SK-N-SH (cell line): Measurements from ENCODE around the gene VOPP1. TPM values are rescaled to one million over a fixed set of nuclear protein-coding genes. Genes with fewer than 3 reads are reported as not detected.

Experiments
- CTCF ChIA-PET: fragments of 300-600, 350-600 bp; formaldehyde crosslinking; extraction: SDS; loops from one replicate; lab custom pipeline; 2021; lab: Yijun Ruan, JAX
- POLR2A ChIA-PET: fragments of 350-600 bp; sonication (Branson Sonifier 250); formaldehyde crosslinking; extraction: SDS; loops from one replicate; lab custom pipeline; 2020; ENCODE audit warnings: antibody characterized with exemption, inconsistent platforms; lab: Yijun Ruan, JAX
- DNase-seq: peaks from one replicate; pipeline ENCODE4 v3.0.0; 2012
- H2AFZ ChIP-seq: fragments of 200-600 bp; sonication (generic); 2 replicates; pipeline ENCODE4 v1.8.1; 2016; ENCODE audit warnings: antibody characterized with exemption, mild to moderate bottlenecking, low read depth
- H3F3A ChIP-seq: fragments of 200-600 bp; sonication (generic); replicated peaks from 2 replicates; pipeline ENCODE3; 2016; ENCODE audit warnings: antibody characterized with exemption, mild to moderate bottlenecking; ENCODE audit not compliant: insufficient read depth
- H3K27ac ChIP-seq, 2 experiments: fragments of 200-500 bp in 1 of 2; fragments of 200-600 bp in 1 of 2; sonication (Bioruptor generic) in 1 of 2; sonication (generic), shearing (Covaris generic) in 1 of 2; 2 replicates each; pipeline versions ENCODE4 v1.5.1 to v1.6.1; 2014 to 2016; ENCODE audit warnings: low read depth in 2 of 2, inconsistent platforms in 1 of 2, low read length in 1 of 2, mild to moderate bottlenecking in 1 of 2, mixed read lengths in 1 of 2
- H3K27me3 ChIP-seq: fragments of 200-600 bp; sonication (generic), shearing (Covaris generic); 2 replicates; pipeline ENCODE4 v1.6.1; 2016; ENCODE audit warnings: mixed run types; ENCODE audit not compliant: insufficient read depth
- H3K36me3 ChIP-seq, 2 experiments: fragments of 200-500 bp in 1 of 2; fragments of 200-600 bp in 1 of 2; sonication (Bioruptor generic) in 1 of 2; sonication (generic) in 1 of 2; replicated peaks in 1 of 2; 2 replicates each; pipeline versions ENCODE3 to v1.5.1; 2014 to 2016; ENCODE audit warnings: low read length in 1 of 2, mild to moderate bottlenecking in 1 of 2; ENCODE audit not compliant: insufficient read depth in 2 of 2, control insufficient read depth in 1 of 2
- H3K4me1 ChIP-seq, 2 experiments: fragments of 200-500 bp in 1 of 2; fragments of 200-600 bp in 1 of 2; sonication (Bioruptor generic) in 1 of 2; sonication (generic), shearing (Covaris generic) in 1 of 2; 2 replicates each; pipeline versions ENCODE4 v1.5.1 to v1.6.1; 2014 to 2016; ENCODE audit warnings: low read depth in 1 of 2, low read length in 1 of 2, mixed run types in 1 of 2; ENCODE audit not compliant: insufficient read depth in 2 of 2, control insufficient read depth in 1 of 2
- H3K4me2 ChIP-seq: fragments of 200-600 bp; sonication (generic), shearing (Covaris generic); 2 replicates; pipeline ENCODE4 v1.6.1; 2017; ENCODE audit warnings: mixed run types
- H3K4me3 ChIP-seq, 2 experiments: fragments of 200-500 bp in 1 of 2; fragments of 200-600 bp in 1 of 2; sonication (Bioruptor generic) in 1 of 2; sonication (generic), shearing (Covaris generic) in 1 of 2; 2 replicates each; pipeline versions ENCODE4 v1.5.1 to v1.8.1; 2014 to 2016; ENCODE audit warnings: low read depth in 2 of 2, inconsistent platforms in 1 of 2, low read length in 1 of 2, mild to moderate bottlenecking in 1 of 2, mixed read lengths in 1 of 2, moderate library complexity in 1 of 2
- H3K79me2 ChIP-seq: fragments of 200-600 bp; sonication (generic); 2 replicates; pipeline ENCODE4 v1.8.1; 2017; ENCODE audit warnings: mild to moderate bottlenecking; ENCODE audit not compliant: insufficient read depth
- H3K9ac ChIP-seq: fragments of 200-600 bp; sonication (generic); 2 replicates; pipeline ENCODE4 v1.6.1; 2017; ENCODE audit warnings: mixed run types
- H3K9me2 ChIP-seq: fragments of 200-600 bp; sonication (generic); 2 replicates; pipeline ENCODE4 v1.6.1; 2017; ENCODE audit warnings: mixed run types
- H3K9me3 ChIP-seq: fragments of 200-600 bp; sonication (generic); 2 replicates; pipeline ENCODE4 v1.6.1; 2017; ENCODE audit warnings: mixed run types, mild to moderate bottlenecking, moderate library complexity
- H4K20me1 ChIP-seq: fragments of 200-600 bp; sonication (generic); 2 replicates; pipeline ENCODE4 v1.6.1; 2017; ENCODE audit warnings: mild to moderate bottlenecking, mixed run types; ENCODE audit not compliant: insufficient read depth
- EP300 ChIP-seq, 2 experiments: IDR thresholded peaks; 2 replicates each; pipeline versions ENCODE4 v1.4.0 to v1.6.1; 2012; ENCODE audit warnings: borderline replicate concordance in 1 of 2, low read depth in 1 of 2, low read length in 1 of 2
- FOSL2 ChIP-seq: IDR thresholded peaks from 2 replicates; pipeline ENCODE4 v1.4.0; 2012; ENCODE audit warnings: low read depth, mild to moderate bottlenecking, moderate library complexity, borderline replicate concordance
- FOXJ3 ChIP-seq: sonication (generic); formaldehyde crosslinking; IDR thresholded peaks from 2 replicates; pipeline ENCODE4 v1.5.1; 2020; ENCODE audit warnings: mild to moderate bottlenecking, missing genetic modification reagents
- JUND ChIP-seq: IDR thresholded peaks from 2 replicates; pipeline ENCODE4 v1.4.0; 2012
- MXI1 ChIP-seq: IDR thresholded peaks from 2 replicates; pipeline ENCODE4 v1.6.1; 2012; ENCODE audit warnings: mild to moderate bottlenecking, low read depth, low read length, improper control_type of control experiment
- PBX3 ChIP-seq: IDR thresholded peaks from 2 replicates; pipeline ENCODE4; 2012
- TCF12 ChIP-seq: IDR thresholded peaks from 2 replicates; pipeline ENCODE4 v1.4.0; 2012
- WGBS: methylation state at CpG from one replicate; pipeline ENCODE4 v1.1.6; 2017; ENCODE audit warnings: low lambda C conversion rate; 5-methylcytosine and 5-hydroxymethylcytosine counted together
- polyA plus RNA-seq, 3 experiments: library from polyadenylated mRNA; depleted of rRNA; stranded (reverse); fragments of >200 nt; gene quantifications; 2 replicates each; pipeline ENCODE4 v1.2.3, GENCODE V29; 2012
- TF ChIP-seq, protein P1 (sequence below): IDR thresholded peaks from 2 replicates; pipeline ENCODE4 v1.4.0; 2012; ENCODE audit warnings: low read depth

Gene VOPP1
- polyA plus RNA-seq, 1 of the 3 experiments (the other 2 are of a cell fraction), result 69.5 TPM

DNA sequence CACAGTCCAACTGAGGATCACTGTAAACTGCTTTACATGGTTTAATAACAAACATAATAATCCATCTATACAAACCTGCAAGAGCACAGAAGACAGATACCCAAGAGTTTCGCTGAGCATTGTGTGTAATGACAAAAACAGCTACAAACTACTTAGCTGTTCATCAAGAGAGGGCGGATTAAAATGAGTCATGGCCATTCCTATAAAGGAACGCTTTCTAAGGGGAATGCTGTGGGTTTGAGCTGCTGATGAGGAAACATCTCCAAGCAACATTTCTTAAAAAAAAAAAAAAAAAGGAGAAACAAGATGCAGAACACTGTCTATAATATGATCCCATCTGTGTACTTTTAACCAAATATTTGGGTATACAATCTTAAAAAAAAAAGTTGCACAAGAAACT lies 33.8 kb downstream of the VOPP1 start:
- ChIA-PET POLR2A (interaction anchor here (0.6 kb wide), 1 partner anchor 96 kb away, joined by 7 read pairs; no protein-coding TSS in a partner anchor), CTCF (no interaction called here)
- Histone ChIP-seq H2AFZ (no peak overlapping the region), H3K4me2 (peak overlapping the region; percentile 6; the same call in 1 of the 2 replicates), H3K4me1 (peaks cover 17 to 32% of the 10 kb centered on the region in 2 experiments), H3F3A (peaks cover 23% of the 10 kb centered on the region), H3K79me2 (peaks cover 100% of the 10 kb centered on the region), H4K20me1 (peaks cover 90% of the 10 kb centered on the region), H3K27me3 (no peaks in the 10 kb centered on the region), H3K9me2 (no peaks in the 10 kb centered on the region), H3K36me3 (peaks cover 0 to 5% of the 10 kb centered on the region in 2 experiments), H3K9me3 (no peaks in the 10 kb centered on the region)
- TF ChIP-seq FOSL2, result peak; percentile 84
- TF ChIP-seq PBX3, result peak; percentile 40; the same call in 1 of the 2 replicates
- TF ChIP-seq JUND, result peak; percentile 69
- no peak for TF ChIP-seq EP300 (IDR thresholded peaks at IDR 0.05; ENCODE audit: borderline replicate concordance in 1 of 2, low read depth in 1 of 2, low read length in 1 of 2)
- TF ChIP-seq, protein P1, sequence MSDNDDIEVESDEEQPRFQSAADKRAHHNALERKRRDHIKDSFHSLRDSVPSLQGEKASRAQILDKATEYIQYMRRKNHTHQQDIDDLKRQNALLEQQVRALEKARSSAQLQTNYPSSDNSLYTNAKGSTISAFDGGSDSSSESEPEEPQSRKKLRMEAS, result no peak
- TF ChIP-seq TCF12, result peak; percentile 57
- TF ChIP-seq, all 33 proteins: peak for 4
- WGBS, result 26% methylated on average over 3 of the region's 3 CpGs
- Histone ChIP-seq H3K4me3 (no peak overlapping the region), H3K9ac (no peak overlapping the region), H3K27ac (peak overlapping the region in 1 of 2 experiments; percentile 11; a peak in 1 of 4 replicates)
- no peak for DNase-seq

GRCh38 chr7:55537458-55537990 lies 34.8 kb downstream of the VOPP1 start:
- Histone ChIP-seq H3K9me2 (no peaks in the 10 kb centered on the region), H3K4me1 (peaks cover 25 to 42% of the 10 kb centered on the region in 2 experiments), H3K79me2 (peaks cover 100% of the 10 kb centered on the region), H3K9ac (no peak overlapping the region)
- no peak for DNase-seq
- no peak for TF ChIP-seq MXI1
- TF ChIP-seq, all 33 proteins: peak for 0
- H4K20me1 ChIP-seq, result peaks cover 98% of the 10 kb centered on the region
- ChIA-PET POLR2A (no interaction called here), CTCF (no interaction called here)
- H3F3A ChIP-seq, result peaks cover 24% of the 10 kb centered on the region
- H3K4me3 ChIP-seq, result no peak overlapping the region
- peaks cover 0 to 5% of the 10 kb centered on the region in 2 experiments for H3K36me3 ChIP-seq
- H3K9me3 ChIP-seq, result no peaks in the 10 kb centered on the region
- H3K4me2 ChIP-seq, result no peak overlapping the region
- H3K27ac ChIP-seq, result no peak overlapping the region
- H2AFZ ChIP-seq, result no peak overlapping the region
- no peaks in the 10 kb centered on the region for H3K27me3 ChIP-seq
- WGBS, result 96% methylated on average over 16 of the region's 16 CpGs

DNA sequence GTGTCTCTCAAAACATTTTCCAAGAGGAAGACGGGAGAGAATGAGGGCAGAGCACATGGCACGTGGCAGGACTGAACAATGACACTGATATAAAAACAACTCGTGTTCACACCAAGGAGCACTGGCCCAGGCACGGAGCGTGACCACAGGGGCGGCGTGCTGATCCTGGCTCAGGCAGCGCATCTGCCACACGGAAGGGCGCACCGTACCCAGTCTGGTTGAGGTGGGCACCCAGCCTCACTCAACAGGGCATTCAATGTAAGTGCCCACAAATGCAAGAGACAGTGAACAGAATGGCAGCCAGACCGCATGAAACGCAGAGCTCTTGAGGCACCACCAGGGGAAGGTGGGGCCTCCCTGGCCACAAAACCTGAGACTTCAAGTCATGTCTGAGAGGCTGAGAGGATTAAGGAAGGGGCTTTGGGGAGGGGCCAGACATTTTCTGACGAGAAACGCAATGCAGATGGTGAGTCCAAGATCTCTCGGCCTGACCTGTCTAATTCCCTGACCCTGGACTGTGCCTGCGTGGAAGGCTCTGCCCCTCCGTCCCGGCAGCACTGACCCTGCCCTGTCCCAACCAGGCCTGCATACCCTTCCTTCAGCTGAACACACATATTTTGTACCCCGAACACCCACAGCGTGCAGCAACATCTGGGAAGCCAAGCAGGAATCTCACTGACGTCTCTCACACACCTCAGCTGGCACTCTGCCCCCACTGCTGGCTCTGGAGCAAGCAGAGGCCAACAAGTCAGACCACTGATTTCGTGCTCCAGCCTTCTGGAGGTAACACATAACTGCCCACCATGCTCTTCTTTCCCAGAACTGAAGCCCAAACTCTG lies 35.5 kb downstream of the VOPP1 start:
- H3K79me2 ChIP-seq, result peaks cover 100% of the 10 kb centered on the region
- POLR2A ChIA-PET, result no interaction called here
- H3K36me3 ChIP-seq, result peaks cover 0 to 5% of the 10 kb centered on the region in 2 experiments
- H3K27me3 ChIP-seq, result no peaks in the 10 kb centered on the region
- no peak for TF ChIP-seq FOXJ3 (CRISPR knock-in tag)
- 97% methylated on average over 22 of the region's 23 CpGs for WGBS
- no peak overlapping the region for H2AFZ ChIP-seq
- no peak overlapping the region for H3K4me2 ChIP-seq
- H3F3A ChIP-seq, result peaks cover 24% of the 10 kb centered on the region
- H3K4me3 ChIP-seq, result no peak overlapping the region
- no peaks in the 10 kb centered on the region for H3K9me3 ChIP-seq
- H3K9me2 ChIP-seq, result no peaks in the 10 kb centered on the region
- no peak overlapping the region for H3K27ac ChIP-seq
- peaks cover 28 to 43% of the 10 kb centered on the region in 2 experiments for H3K4me1 ChIP-seq
- CTCF ChIA-PET, result no interaction called here
- H3K9ac ChIP-seq, result no peak overlapping the region
- no peak for DNase-seq
- peaks cover 98% of the 10 kb centered on the region for H4K20me1 ChIP-seq
